GM10847 (cell line): Measurements from ENCODE around the gene LCN12.

Source experiments
- POLR2A ChIP-seq: IDR thresholded peaks from 2 replicates; pipeline ENCODE4 v1.6.1; 2011; ENCODE audit not compliant: insufficient read length; ENCODE audit errors: extremely low read depth

The LCN12 gene

GRCh38 chr9:136995362-136995761 is 43.3 kb downstream of the LCN12 start:
- TF ChIP-seq POLR2A: no peak

- TF ChIP-seq POLR2A: no peak
These were observed 43.8 kb downstream of the LCN12 start for GRCh38 chr9:136995772-136996311.

GRCh38 chr9:136996361-136997292 is 44.6 kb downstream of the LCN12 start, which contains the start of gene CLIC3:
Gene CLIC3, minus strand, starts transcription at chr9:136996568. Its CDS starts 25 bp downstream, at chr9:136996543.
- no peak for TF ChIP-seq POLR2A

GRCh38 chr9:136997371-136997770 is 45.3 kb downstream of the LCN12 start:
- TF ChIP-seq POLR2A: no peak

- no peak for TF ChIP-seq POLR2A
These were observed 45.8 kb downstream of the LCN12 start for GRCh38 chr9:136997830-136998234.

- no peak for TF ChIP-seq POLR2A
These were observed 48.3 kb downstream of the LCN12 start for GRCh38 chr9:137000177-137000930.

- no peak for TF ChIP-seq POLR2A
These were observed 50.0 kb downstream of the LCN12 start for GRCh38 chr9:137001857-137002645.

GRCh38 chr9:137002646-137003041 is 50.6 kb downstream of the LCN12 start:
- TF ChIP-seq POLR2A: no peak
